Gastroesophageal sphincter (tissue), 3 donors: ENCODE results near the gene GARIN3.

Experiments used
- CTCF ChIP-seq, 4 experiments: fragments of 200-600 bp in 2 of 4; fragments of 450-650 bp in 2 of 4; sonication (generic) in 1 of 4; IDR thresholded peaks; one replicate each; pipeline ENCODE4 v1.5.1; 2017 to 2019; ENCODE audit warnings: antibody characterized with exemption in 4 of 4, mild to moderate bottlenecking in 2 of 4, moderate library complexity in 2 of 4
- EP300 ChIP-seq: sonication (generic); formaldehyde crosslinking; IDR thresholded peaks from one replicate; pipeline ENCODE4 v1.6.1; 2017; ENCODE audit warnings: antibody characterized with exemption, mild to moderate bottlenecking
- POLR2A ChIP-seq, 2 donors: fragments of 450-650 bp; IDR thresholded peaks; one replicate each; pipeline ENCODE4 v1.6.1; 2017; ENCODE audit warnings: antibody characterized with exemption in 2 of 2, mild to moderate bottlenecking in 2 of 2, moderate library complexity in 1 of 2
- POLR2AphosphoS5 ChIP-seq: sonication (generic); formaldehyde crosslinking; IDR thresholded peaks from one replicate; pipeline ENCODE4 v1.6.1; 2017; ENCODE audit warnings: antibody characterized with exemption

GRCh38 chr5:157215514-157216167 lies 49.6 kb upstream of the GARIN3 start:
- TF ChIP-seq CTCF (IDR thresholded peaks at IDR 0.05) = no peak
- no peak for TF ChIP-seq POLR2A (IDR thresholded peaks at IDR 0.05)
- no peak for TF ChIP-seq EP300
- TF ChIP-seq POLR2AphosphoS5 = no peak
